Endodermal cell (in vitro differentiated cells): ENCODE measurements around the gene PHLPP1. TPM values are rescaled to one million over a fixed set of nuclear protein-coding genes. Genes with fewer than 3 reads are reported as not detected.

Source experiments
- DNase-seq: peaks from one replicate; pipeline ENCODE4 v3.0.0-alpha.2; 2017
- H3K27ac ChIP-seq: 2 replicates; pipeline ENCODE4 v1.5.1; 2013; ENCODE audit warnings: mild to moderate bottlenecking, low read depth, low read length, moderate library complexity
- H3K27me3 ChIP-seq: 2 replicates; pipeline ENCODE4 v1.6.1; 2013; ENCODE audit warnings: mild to moderate bottlenecking, low read length, moderate library complexity; ENCODE audit not compliant: insufficient read depth, control insufficient read depth, poor library complexity, severe bottlenecking
- H3K36me3 ChIP-seq: 2 replicates; pipeline ENCODE4 v1.7.0; 2013; ENCODE audit warnings: mild to moderate bottlenecking, low read length, moderate library complexity; ENCODE audit not compliant: control insufficient read depth, insufficient read depth
- H3K4me1 ChIP-seq: one replicate; pipeline ENCODE4 v1.7.0; 2013; ENCODE audit warnings: low read length; ENCODE audit not compliant: control insufficient read depth, insufficient read depth
- H3K4me3 ChIP-seq: 2 replicates; pipeline ENCODE4 v1.5.1; 2013; ENCODE audit warnings: mild to moderate bottlenecking, low read length, moderate library complexity
- H3K9ac ChIP-seq: 2 replicates; pipeline ENCODE4 v1.6.1; 2013; ENCODE audit warnings: mild to moderate bottlenecking, low read length, moderate library complexity; ENCODE audit not compliant: poor library complexity, severe bottlenecking; ENCODE audit errors: extremely low read depth
- H3K9me3 ChIP-seq: 2 replicates; pipeline ENCODE4 v1.6.1; 2013; ENCODE audit warnings: mild to moderate bottlenecking, low read length, moderate library complexity; ENCODE audit not compliant: control insufficient read depth
- H3K27ac Mint-ChIP-seq: 2 replicates; pipeline ENCODE4 v1.8.0; 2020; ENCODE audit warnings: mixed read lengths
- H3K27me3 Mint-ChIP-seq: 2 replicates; pipeline ENCODE4 v1.8.0; 2021; ENCODE audit warnings: mild to moderate bottlenecking, mixed read lengths; ENCODE audit not compliant: insufficient read depth
- H3K36me3 Mint-ChIP-seq: 2 replicates; pipeline ENCODE4 v1.8.0; 2020; ENCODE audit warnings: low read depth, mixed read lengths
- H3K4me1 Mint-ChIP-seq: 2 replicates; pipeline ENCODE4 v1.8.0; 2020; ENCODE audit warnings: mixed read lengths
- H3K4me3 Mint-ChIP-seq: 2 replicates; pipeline ENCODE4 v1.8.0; 2020; ENCODE audit warnings: mild to moderate bottlenecking, moderate library complexity, mixed read lengths
- H3K9me3 Mint-ChIP-seq: 2 replicates; pipeline ENCODE4 v1.8.0; 2020; ENCODE audit warnings: mild to moderate bottlenecking, mixed read lengths
- CTCF ChIP-seq: fragments of 200-600 bp; sonication (generic); conservative IDR thresholded peaks from 2 replicates; pipeline ENCODE4 v1.5.0; 2021; ENCODE audit warnings: antibody characterized with exemption, mild to moderate bottlenecking
- WGBS, 2 experiments: methylation state at CpG; one replicate each; pipeline versions ENCODE4 v1.1.5 to v1.1.7; 2013; ENCODE audit warnings: missing lambda C conversion rate in 2 of 2, mixed read lengths in 1 of 2; ENCODE audit not compliant: insufficient coverage in 1 of 2, insufficient read length in 1 of 2; 5-methylcytosine and 5-hydroxymethylcytosine counted together
- total RNA-seq, 2 donors: library from RNA; stranded (reverse); fragmentation: NEBNext Ultra II Directional in 1 of 2; extraction: Animal tissue kit (Norgen Biotek cat#: 25700) in 1 of 2; gene quantifications; 2 replicates in 1 of 2; 3 replicates in 1 of 2; pipeline ENCODE4 v1.2.1, GENCODE V29; 2021

PHLPP1 gene
- total RNA-seq, 2 donors from 2014 or later = 19.8 to 28.1 TPM

DNA sequence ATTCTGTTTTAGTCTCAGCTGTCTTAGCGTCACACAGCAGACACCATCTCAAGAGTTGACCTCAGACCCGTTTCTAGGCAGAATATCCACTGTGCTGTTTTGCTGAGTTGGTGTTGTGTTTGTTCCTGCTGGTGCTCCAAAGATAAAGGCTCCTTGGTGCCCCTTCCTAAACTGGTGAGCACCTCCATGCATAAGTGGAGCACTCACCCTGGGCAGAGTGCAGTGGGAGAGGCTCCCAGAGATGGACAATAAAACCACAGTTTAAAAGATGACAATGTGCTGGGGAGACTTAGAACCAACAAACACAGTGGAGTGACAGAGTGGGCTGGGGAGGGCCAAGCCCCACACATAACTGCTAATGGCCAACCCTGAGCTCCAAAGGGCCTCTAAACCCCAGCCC, 271.1 kb downstream of the PHLPP1 start:
- 91% methylated on average over 2 of the region's 2 CpGs; no CpG with 5 or more reads in 1 of the 2 experiments for WGBS, 2 experiments
- Mint-ChIP-seq H3K36me3 (no peaks in the 10 kb centered on the region), H3K27me3 (no peaks in the 10 kb centered on the region), H3K9me3 (no peaks in the 10 kb centered on the region), H3K4me1 (peaks cover 4% of the 10 kb centered on the region), H3K27ac (no peak overlapping the region), H3K4me3 (no peak overlapping the region)
- Histone ChIP-seq H3K4me1 (no peaks in the 10 kb centered on the region), H3K27me3 (no peaks in the 10 kb centered on the region), H3K36me3 (no peaks in the 10 kb centered on the region), H3K27ac (no peak overlapping the region), H3K4me3 (no peak overlapping the region), H3K9me3 (no peaks in the 10 kb centered on the region), H3K9ac (no peak overlapping the region)
- no peak for TF ChIP-seq CTCF
- DNase-seq = no peak

- no peaks in the 10 kb centered on the region for H3K4me1 ChIP-seq
- H3K4me1 Mint-ChIP-seq = peaks cover 4% of the 10 kb centered on the region
- no peak overlapping the region for H3K4me3 ChIP-seq
- no peaks in the 10 kb centered on the region for H3K27me3 Mint-ChIP-seq
- TF ChIP-seq CTCF = no peak
- H3K27ac Mint-ChIP-seq = no peak overlapping the region
- WGBS, 2 experiments = 94 to 95% methylated on average over 7 to 19 of the region's 19 CpGs
- H3K9ac ChIP-seq = no peak overlapping the region
- H3K9me3 Mint-ChIP-seq = no peaks in the 10 kb centered on the region
- no peak overlapping the region for H3K27ac ChIP-seq
- no peaks in the 10 kb centered on the region for H3K36me3 Mint-ChIP-seq
- no peaks in the 10 kb centered on the region for H3K9me3 ChIP-seq
- no peak for DNase-seq
- no peak overlapping the region for H3K4me3 Mint-ChIP-seq
- H3K27me3 ChIP-seq = no peaks in the 10 kb centered on the region
- H3K36me3 ChIP-seq = no peaks in the 10 kb centered on the region
Observed at GRCh38 chr18:62987055-62987830, 271.9 kb downstream of the PHLPP1 start.

DNA sequence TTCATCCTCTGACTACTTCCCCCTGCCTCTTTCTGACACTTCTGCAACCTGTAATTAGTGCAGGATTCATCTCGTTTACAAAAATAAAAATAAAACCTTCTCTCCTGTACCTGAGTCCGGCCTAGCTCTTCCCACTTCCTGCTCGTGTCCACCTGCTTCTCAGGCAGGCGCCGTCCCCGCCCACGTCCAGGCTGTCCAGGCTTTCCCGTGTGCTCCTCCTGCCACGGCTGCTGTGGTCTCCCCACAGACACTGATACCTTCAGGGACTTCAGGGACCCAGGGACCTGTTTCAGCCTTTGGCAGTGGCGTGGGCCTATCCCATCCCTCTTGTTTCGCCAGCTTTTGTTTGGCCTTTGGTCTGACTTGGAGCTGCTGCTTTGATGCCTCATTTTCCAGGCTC, 272.5 kb downstream of the PHLPP1 start:
- H3K36me3 ChIP-seq = no peaks in the 10 kb centered on the region
- TF ChIP-seq CTCF = no peak
- no peak overlapping the region for H3K9ac ChIP-seq
- peaks cover under 1% of the 10 kb centered on the region for H3K4me1 Mint-ChIP-seq
- H3K27me3 ChIP-seq = no peaks in the 10 kb centered on the region
- H3K27ac ChIP-seq = no peak overlapping the region
- no peaks in the 10 kb centered on the region for H3K27me3 Mint-ChIP-seq
- WGBS, 2 experiments = 91 to 92% methylated on average over 8 to 11 of the region's 11 CpGs
- H3K4me3 Mint-ChIP-seq = no peak overlapping the region
- no peaks in the 10 kb centered on the region for H3K4me1 ChIP-seq
- no peak for DNase-seq
- no peaks in the 10 kb centered on the region for H3K9me3 Mint-ChIP-seq
- no peaks in the 10 kb centered on the region for H3K9me3 ChIP-seq
- H3K27ac Mint-ChIP-seq = no peak overlapping the region
- no peak overlapping the region for H3K4me3 ChIP-seq
- no peaks in the 10 kb centered on the region for H3K36me3 Mint-ChIP-seq
